ENCODE results near the gene PRIM2. TPM values are rescaled to one million over a fixed set of nuclear protein-coding genes. Genes with fewer than 3 reads are reported as not detected.
A peak's percentile ranks its signal among the peaks of the same experiment; 100 is the strongest.
"Not testable (repeated sequence)": the region's sequence is repeated elsewhere in the genome, so short reads cannot be mapped to it uniquely, and the experiment has no call there.

Gene PRIM2
- total RNA-seq, 4 donors from 2014 or later, result 4.9 to 19.8 (median 7.0) TPM

GRCh38 chr6:57535121-57535520 lies 217.7 kb downstream of the PRIM2 start:
- not testable (repeated sequence) for H3K9me3 ChIP-seq, H3K4me3 ChIP-seq, H3K27me3 ChIP-seq, H3K27ac ChIP-seq, DNase-seq, H3K4me1 ChIP-seq, H3K36me3 ChIP-seq

GRCh38 chr6:57535994-57536393 lies 218.6 kb downstream of the PRIM2 start:
- TF ChIP-seq CTCF (IDR thresholded peaks at IDR 0.05), result peak in 1 of 6 experiments; percentile 3
- H3K4me3 ChIP-seq, H3K27me3 ChIP-seq, DNase-seq, H3K36me3 ChIP-seq, H3K4me1 ChIP-seq, H3K9me3 ChIP-seq, H3K27ac ChIP-seq: not testable (repeated sequence)

GRCh38 chr6:57537916-57538315 lies 220.5 kb downstream of the PRIM2 start:
- DNase-seq, H3K27me3 ChIP-seq, H3K27ac ChIP-seq, H3K4me3 ChIP-seq, H3K4me1 ChIP-seq, H3K9me3 ChIP-seq, H3K36me3 ChIP-seq: not testable (repeated sequence)

GRCh38 chr6:57551961-57552360 lies 234.5 kb downstream of the PRIM2 start:
- not testable (repeated sequence) for H3K4me3 ChIP-seq, DNase-seq, H3K4me1 ChIP-seq, H3K27me3 ChIP-seq, H3K9me3 ChIP-seq, H3K36me3 ChIP-seq, H3K27ac ChIP-seq

- H3K4me3 ChIP-seq, H3K27me3 ChIP-seq, H3K4me1 ChIP-seq, H3K9me3 ChIP-seq, H3K27ac ChIP-seq, H3K36me3 ChIP-seq, DNase-seq: not testable (repeated sequence)
Measured at GRCh38 chr6:57557855-57558254, 240.4 kb downstream of the PRIM2 start.

GRCh38 chr6:57559170-57559569 lies 241.7 kb downstream of the PRIM2 start:
- not testable (repeated sequence) for DNase-seq, H3K36me3 ChIP-seq, H3K9me3 ChIP-seq, H3K4me1 ChIP-seq, H3K27ac ChIP-seq, H3K4me3 ChIP-seq, H3K27me3 ChIP-seq

- H3K9me3 ChIP-seq, H3K27me3 ChIP-seq, H3K27ac ChIP-seq, H3K36me3 ChIP-seq, DNase-seq, H3K4me1 ChIP-seq, H3K4me3 ChIP-seq: not testable (repeated sequence)
Measured at GRCh38 chr6:57562233-57562632, 244.8 kb downstream of the PRIM2 start.

- not testable (repeated sequence) for H3K27me3 ChIP-seq, H3K36me3 ChIP-seq, H3K27ac ChIP-seq, H3K9me3 ChIP-seq, H3K4me3 ChIP-seq, H3K4me1 ChIP-seq, DNase-seq
Measured at GRCh38 chr6:57572119-57572518, 254.7 kb downstream of the PRIM2 start.

GRCh38 chr6:57572844-57573243 lies 255.4 kb downstream of the PRIM2 start:
- not testable (repeated sequence) for H3K36me3 ChIP-seq, H3K9me3 ChIP-seq, H3K4me1 ChIP-seq, DNase-seq, H3K27ac ChIP-seq, H3K27me3 ChIP-seq, H3K4me3 ChIP-seq

GRCh38 chr6:57577023-57577422 lies 259.6 kb downstream of the PRIM2 start:
- H3K27me3 ChIP-seq, H3K4me1 ChIP-seq, H3K4me3 ChIP-seq, H3K27ac ChIP-seq, H3K9me3 ChIP-seq, H3K36me3 ChIP-seq, DNase-seq: not testable (repeated sequence)

GRCh38 chr6:57579489-57579888 lies 262.1 kb downstream of the PRIM2 start:
- H3K9me3 ChIP-seq, H3K4me3 ChIP-seq: not testable (repeated sequence)

GRCh38 chr6:57581586-57581985 lies 264.2 kb downstream of the PRIM2 start:
- DNase-seq, H3K9me3 ChIP-seq, H3K36me3 ChIP-seq, H3K4me1 ChIP-seq, H3K27me3 ChIP-seq, H3K4me3 ChIP-seq, H3K27ac ChIP-seq: not testable (repeated sequence)

More at GRCh38 chr6:57579489-57579888, 262.1 kb downstream of the PRIM2 start:
- H3K4me1 ChIP-seq, H3K27ac ChIP-seq, H3K27me3 ChIP-seq, DNase-seq, H3K36me3 ChIP-seq: not testable (repeated sequence)

GRCh38 chr6:57601105-57601504 lies 283.7 kb downstream of the PRIM2 start:
- not testable (repeated sequence) for H3K9me3 ChIP-seq, H3K27ac ChIP-seq, DNase-seq, H3K4me1 ChIP-seq, H3K4me3 ChIP-seq, H3K27me3 ChIP-seq, H3K36me3 ChIP-seq

GRCh38 chr6:57605303-57605702 lies 287.9 kb downstream of the PRIM2 start:
- H3K27me3 ChIP-seq, H3K9me3 ChIP-seq, H3K4me1 ChIP-seq, DNase-seq, H3K4me3 ChIP-seq, H3K27ac ChIP-seq, H3K36me3 ChIP-seq: not testable (repeated sequence)

- H3K36me3 ChIP-seq, DNase-seq, H3K9me3 ChIP-seq, H3K4me1 ChIP-seq, H3K27me3 ChIP-seq, H3K4me3 ChIP-seq, H3K27ac ChIP-seq: not testable (repeated sequence)
Measured at GRCh38 chr6:57606331-57606730, 288.9 kb downstream of the PRIM2 start.

Data from Peyer's patch (tissue), 4 donors.